HEK293 (cell line): Measurements from ENCODE around the gene ZNF25.

Source experiments
- FEZF1 ChIP-seq: fragments of 450-650 bp; formaldehyde crosslinking; IDR thresholded peaks from 2 replicates; pipeline ENCODE4 v1.5.1; 2016; ENCODE audit warnings: missing biosample characterization, missing genetic modification characterization
- GLI2 ChIP-seq: fragments of 450-650 bp; formaldehyde crosslinking; IDR thresholded peaks from 2 replicates; pipeline ENCODE4; 2017; ENCODE audit warnings: missing biosample characterization, missing genetic modification characterization, low read depth, borderline replicate concordance
- OSR2 ChIP-seq: fragments of 450-650 bp; formaldehyde crosslinking; IDR thresholded peaks from 2 replicates; pipeline ENCODE4 v1.5.1; 2016; ENCODE audit warnings: missing biosample characterization, missing genetic modification characterization
- SCRT2 ChIP-seq: fragments of 450-650 bp; formaldehyde crosslinking; IDR thresholded peaks from 2 replicates; pipeline ENCODE4 v1.5.1; 2016; ENCODE audit warnings: missing biosample characterization, missing genetic modification characterization
- SP2 ChIP-seq: fragments of 450-650 bp; formaldehyde crosslinking; IDR thresholded peaks from 2 replicates; pipeline ENCODE4 v1.5.1; 2016; ENCODE audit warnings: missing biosample characterization, missing genetic modification characterization
- SP3 ChIP-seq: fragments of 450-650 bp; formaldehyde crosslinking; IDR thresholded peaks from 2 replicates; pipeline ENCODE4 v1.5.1; 2016; ENCODE audit warnings: missing biosample characterization, missing genetic modification characterization
- YY2 ChIP-seq: fragments of 450-650 bp; formaldehyde crosslinking; IDR thresholded peaks from 2 replicates; pipeline ENCODE4 v1.5.1; 2016; ENCODE audit warnings: missing biosample characterization, missing genetic modification characterization
- ZBTB17 ChIP-seq: fragments of 450-650 bp; formaldehyde crosslinking; IDR thresholded peaks from 2 replicates; pipeline ENCODE4 v1.5.1; 2016; ENCODE audit warnings: missing biosample characterization, missing genetic modification characterization
- ZBTB48 ChIP-seq: fragments of 450-650 bp; formaldehyde crosslinking; IDR thresholded peaks from 2 replicates; pipeline ENCODE4 v1.5.1; 2016; ENCODE audit warnings: missing biosample characterization, missing genetic modification characterization
- ZBTB8A ChIP-seq: fragments of 450-650 bp; formaldehyde crosslinking; IDR thresholded peaks from 2 replicates; pipeline ENCODE4 v1.5.1; 2016; ENCODE audit warnings: missing biosample characterization, missing genetic modification characterization
- ZFP69B ChIP-seq: fragments of 450-650 bp; formaldehyde crosslinking; IDR thresholded peaks from 2 replicates; pipeline ENCODE4 v1.5.1; 2016; ENCODE audit warnings: missing biosample characterization, missing genetic modification characterization
- ZNF114 ChIP-seq: fragments of 450-650 bp; formaldehyde crosslinking; IDR thresholded peaks from 2 replicates; pipeline ENCODE4 v1.5.0; 2017; ENCODE audit warnings: missing biosample characterization, missing genetic modification characterization
- ZNF174 ChIP-seq: fragments of 450-650 bp; formaldehyde crosslinking; IDR thresholded peaks from 2 replicates; pipeline ENCODE4 v1.5.0; 2017; ENCODE audit warnings: missing biosample characterization, mild to moderate bottlenecking, missing genetic modification characterization
- ZNF211 ChIP-seq: fragments of 450-650 bp; formaldehyde crosslinking; IDR thresholded peaks from 2 replicates; pipeline ENCODE4 v1.5.1; 2016; ENCODE audit warnings: low read depth, missing biosample characterization, missing genetic modification characterization
- ZNF239 ChIP-seq: fragments of 450-650 bp; formaldehyde crosslinking; IDR thresholded peaks from 2 replicates; pipeline ENCODE4 v1.5.1; 2016; ENCODE audit warnings: missing biosample characterization, missing genetic modification characterization
- ZNF302 ChIP-seq: fragments of 450-650 bp; formaldehyde crosslinking; IDR thresholded peaks from 2 replicates; pipeline ENCODE4 v1.5.1; 2016; ENCODE audit warnings: missing biosample characterization, missing genetic modification characterization, low read depth
- ZNF366 ChIP-seq: fragments of 450-650 bp; formaldehyde crosslinking; conservative IDR thresholded peaks from 2 replicates; pipeline ENCODE4 v1.5.1; 2016; ENCODE audit warnings: missing biosample characterization, missing genetic modification characterization
- ZNF510 ChIP-seq: fragments of 450-650 bp; formaldehyde crosslinking; IDR thresholded peaks from 2 replicates; pipeline ENCODE4 v1.5.1; 2018; ENCODE audit warnings: mild to moderate bottlenecking, missing genetic modification characterization, missing biosample characterization; ENCODE audit not compliant: insufficient replicate concordance
- ZNF585B ChIP-seq: fragments of 450-650 bp; formaldehyde crosslinking; IDR thresholded peaks from 2 replicates; pipeline ENCODE4 v1.5.1; 2016; ENCODE audit warnings: missing biosample characterization, missing genetic modification characterization
- ZNF626 ChIP-seq: fragments of 450-650 bp; sonication (Bioruptor Pico); formaldehyde crosslinking; IDR thresholded peaks from 2 replicates; pipeline ENCODE4 v1.5.1; 2018; ENCODE audit warnings: missing biosample characterization, missing genetic modification characterization, inconsistent platforms
- ZNF701 ChIP-seq: fragments of 450-650 bp; formaldehyde crosslinking; IDR thresholded peaks from 2 replicates; pipeline ENCODE4 v1.5.1; 2016; ENCODE audit warnings: missing biosample characterization, missing genetic modification characterization
- ZNF747 ChIP-seq: fragments of 450-650 bp; formaldehyde crosslinking; IDR thresholded peaks from 2 replicates; pipeline ENCODE4 v1.5.1; 2016; ENCODE audit warnings: missing biosample characterization, missing genetic modification characterization
- ZNF76 ChIP-seq: fragments of 450-650 bp; formaldehyde crosslinking; IDR thresholded peaks from 2 replicates; pipeline ENCODE4; 2016; ENCODE audit warnings: low read depth, missing biosample characterization, missing genetic modification characterization, borderline replicate concordance
- ZNF777 ChIP-seq: fragments of 450-650 bp; formaldehyde crosslinking; IDR thresholded peaks from 2 replicates; pipeline ENCODE4 v1.5.1; 2017; ENCODE audit warnings: missing biosample characterization, missing genetic modification characterization, borderline replicate concordance
- ZSCAN23 ChIP-seq: fragments of 450-650 bp; formaldehyde crosslinking; IDR thresholded peaks from 2 replicates; pipeline ENCODE4 v1.5.1; 2016; ENCODE audit warnings: missing biosample characterization, missing genetic modification characterization
- ZXDB ChIP-seq: fragments of 450-650 bp; formaldehyde crosslinking; IDR thresholded peaks from 2 replicates; pipeline ENCODE4 v1.5.1; 2016; ENCODE audit warnings: missing biosample characterization, missing genetic modification characterization
- TF ChIP-seq, protein P1 (sequence below): fragments of 450-650 bp; formaldehyde crosslinking; IDR thresholded peaks from 2 replicates; pipeline ENCODE4 v1.5.1; 2016; ENCODE audit warnings: missing biosample characterization, missing genetic modification characterization
- TF ChIP-seq, protein P2 (sequence below): fragments of 450-650 bp; formaldehyde crosslinking; IDR thresholded peaks from 2 replicates; pipeline ENCODE4 v1.5.1; 2017; ENCODE audit warnings: missing biosample characterization, mild to moderate bottlenecking, missing genetic modification characterization, moderate library complexity
- TF ChIP-seq, protein P3 (sequence below): fragments of 450-650 bp; formaldehyde crosslinking; IDR thresholded peaks from 2 replicates; pipeline ENCODE4 v1.5.1; 2016; ENCODE audit warnings: missing biosample characterization, missing genetic modification characterization
- TF ChIP-seq, protein P4 (sequence below): fragments of 450-650 bp; formaldehyde crosslinking; conservative IDR thresholded peaks from 2 replicates; pipeline ENCODE4 v1.5.1; 2016; ENCODE audit warnings: low read depth, missing biosample characterization, missing genetic modification characterization

Gene ZNF25

DNA sequence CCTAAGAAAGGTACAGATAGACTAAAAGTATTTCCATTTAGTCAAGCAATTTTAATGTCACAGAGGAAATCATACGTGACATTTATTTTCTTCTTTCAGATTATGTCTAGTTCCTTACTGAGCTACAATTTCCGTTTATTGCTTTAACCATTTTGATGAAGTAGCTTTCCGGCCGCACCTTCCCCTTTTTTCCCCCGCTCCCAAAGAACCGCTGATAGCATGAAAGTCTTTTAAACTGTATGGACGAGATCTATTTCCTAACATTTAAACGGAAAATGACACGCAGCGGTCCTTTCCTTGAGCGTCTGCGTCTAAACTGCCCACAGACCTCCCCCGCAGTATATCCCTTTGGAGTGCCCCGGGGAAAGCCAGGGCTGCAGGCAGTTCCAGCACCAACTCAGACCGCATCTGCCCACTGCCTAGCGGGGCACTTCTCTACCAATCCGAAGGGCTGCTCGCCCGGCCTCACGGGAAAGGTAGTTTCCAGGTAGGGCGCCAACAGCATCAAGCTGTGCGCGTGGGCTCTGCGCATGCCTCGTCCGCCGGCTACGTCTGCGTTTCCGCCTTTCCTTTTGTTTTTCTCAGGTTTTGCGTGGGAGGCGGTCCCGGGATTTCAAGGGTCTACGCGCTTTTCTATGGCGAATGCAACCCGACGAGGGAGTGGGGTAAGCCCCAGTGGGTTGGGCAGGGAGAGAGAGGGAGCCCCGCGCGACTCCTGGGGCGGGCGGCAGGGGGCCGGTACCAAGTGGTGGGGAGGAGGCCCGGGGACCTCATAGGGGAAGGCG is 33.9 kb upstream of the ZNF25 start, which contains the start of gene ZNF33A (continued):
- TF ChIP-seq FEZF1 (tag by site-specific recombination) (no peak), YY2 (tag by site-specific recombination) (no peak), ZNF510 (tag by site-specific recombination) (no peak), OSR2 (no peak), SCRT2 (no peak), ZNF174 (no peak), ZNF114 (tag by site-specific recombination) (no peak), ZBTB17 (tag by site-specific recombination) (peak; percentile 50), ZNF239 (tag by site-specific recombination) (no peak), ZNF76 (tag by site-specific recombination) (peak; percentile 81), GLI2 (tag by site-specific recombination) (no peak), ZBTB8A (tag by site-specific recombination) (no peak), ZNF302 (tag by site-specific recombination) (no peak), ZXDB (tag by site-specific recombination) (peak; percentile 62; the same call in 1 of the 2 replicates), ZNF777 (no peak), ZNF626 (tag by site-specific recombination) (no peak), SP2 (tag by site-specific recombination) (no peak), ZNF747 (tag by site-specific recombination) (no peak), SP3 (tag by site-specific recombination) (peak; percentile 64), ZNF211 (no peak), ZFP69B (tag by site-specific recombination) (no peak; the same call in 1 of the 2 replicates), ZSCAN23 (no peak), ZNF701 (tag by site-specific recombination) (no peak), ZNF366 (no peak; the same call in 1 of the 2 replicates), ZNF585B (no peak), ZBTB48 (tag by site-specific recombination) (no peak)
- TF ChIP-seq, protein P1, sequence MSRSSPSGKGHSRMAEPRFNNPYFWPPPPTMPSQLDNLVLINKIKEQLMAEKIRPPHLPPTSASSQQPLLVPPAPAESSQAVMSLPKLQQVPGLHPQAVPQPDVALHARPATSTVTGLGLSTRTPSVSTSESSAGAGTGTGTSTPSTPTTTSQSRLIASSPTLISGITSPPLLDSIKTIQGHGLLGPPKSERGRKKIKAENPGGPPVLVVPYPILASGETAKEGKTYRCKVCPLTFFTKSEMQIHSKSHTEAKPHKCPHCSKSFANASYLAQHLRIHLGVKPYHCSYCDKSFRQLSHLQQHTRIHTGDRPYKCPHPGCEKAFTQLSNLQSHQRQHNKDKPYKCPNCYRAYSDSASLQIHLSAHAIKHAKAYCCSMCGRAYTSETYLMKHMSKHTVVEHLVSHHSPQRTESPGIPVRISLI, result no peak
- TF ChIP-seq, protein P2, sequence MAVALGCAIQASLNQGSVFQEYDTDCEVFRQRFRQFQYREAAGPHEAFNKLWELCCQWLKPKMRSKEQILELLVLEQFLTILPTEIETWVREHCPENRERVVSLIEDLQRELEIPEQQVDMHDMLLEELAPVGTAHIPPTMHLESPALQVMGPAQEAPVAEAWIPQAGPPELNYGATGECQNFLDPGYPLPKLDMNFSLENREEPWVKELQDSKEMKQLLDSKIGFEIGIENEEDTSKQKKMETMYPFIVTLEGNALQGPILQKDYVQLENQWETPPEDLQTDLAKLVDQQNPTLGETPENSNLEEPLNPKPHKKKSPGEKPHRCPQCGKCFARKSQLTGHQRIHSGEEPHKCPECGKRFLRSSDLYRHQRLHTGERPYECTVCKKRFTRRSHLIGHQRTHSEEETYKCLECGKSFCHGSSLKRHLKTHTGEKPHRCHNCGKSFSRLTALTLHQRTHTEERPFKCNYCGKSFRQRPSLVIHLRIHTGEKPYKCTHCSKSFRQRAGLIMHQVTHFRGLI (tag by site-specific recombination), result peak; percentile 78
- TF ChIP-seq, protein P3, sequence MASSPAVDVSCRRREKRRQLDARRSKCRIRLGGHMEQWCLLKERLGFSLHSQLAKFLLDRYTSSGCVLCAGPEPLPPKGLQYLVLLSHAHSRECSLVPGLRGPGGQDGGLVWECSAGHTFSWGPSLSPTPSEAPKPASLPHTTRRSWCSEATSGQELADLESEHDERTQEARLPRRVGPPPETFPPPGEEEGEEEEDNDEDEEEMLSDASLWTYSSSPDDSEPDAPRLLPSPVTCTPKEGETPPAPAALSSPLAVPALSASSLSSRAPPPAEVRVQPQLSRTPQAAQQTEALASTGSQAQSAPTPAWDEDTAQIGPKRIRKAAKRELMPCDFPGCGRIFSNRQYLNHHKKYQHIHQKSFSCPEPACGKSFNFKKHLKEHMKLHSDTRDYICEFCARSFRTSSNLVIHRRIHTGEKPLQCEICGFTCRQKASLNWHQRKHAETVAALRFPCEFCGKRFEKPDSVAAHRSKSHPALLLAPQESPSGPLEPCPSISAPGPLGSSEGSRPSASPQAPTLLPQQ (tag by site-specific recombination), result no peak
- TF ChIP-seq, protein P4, sequence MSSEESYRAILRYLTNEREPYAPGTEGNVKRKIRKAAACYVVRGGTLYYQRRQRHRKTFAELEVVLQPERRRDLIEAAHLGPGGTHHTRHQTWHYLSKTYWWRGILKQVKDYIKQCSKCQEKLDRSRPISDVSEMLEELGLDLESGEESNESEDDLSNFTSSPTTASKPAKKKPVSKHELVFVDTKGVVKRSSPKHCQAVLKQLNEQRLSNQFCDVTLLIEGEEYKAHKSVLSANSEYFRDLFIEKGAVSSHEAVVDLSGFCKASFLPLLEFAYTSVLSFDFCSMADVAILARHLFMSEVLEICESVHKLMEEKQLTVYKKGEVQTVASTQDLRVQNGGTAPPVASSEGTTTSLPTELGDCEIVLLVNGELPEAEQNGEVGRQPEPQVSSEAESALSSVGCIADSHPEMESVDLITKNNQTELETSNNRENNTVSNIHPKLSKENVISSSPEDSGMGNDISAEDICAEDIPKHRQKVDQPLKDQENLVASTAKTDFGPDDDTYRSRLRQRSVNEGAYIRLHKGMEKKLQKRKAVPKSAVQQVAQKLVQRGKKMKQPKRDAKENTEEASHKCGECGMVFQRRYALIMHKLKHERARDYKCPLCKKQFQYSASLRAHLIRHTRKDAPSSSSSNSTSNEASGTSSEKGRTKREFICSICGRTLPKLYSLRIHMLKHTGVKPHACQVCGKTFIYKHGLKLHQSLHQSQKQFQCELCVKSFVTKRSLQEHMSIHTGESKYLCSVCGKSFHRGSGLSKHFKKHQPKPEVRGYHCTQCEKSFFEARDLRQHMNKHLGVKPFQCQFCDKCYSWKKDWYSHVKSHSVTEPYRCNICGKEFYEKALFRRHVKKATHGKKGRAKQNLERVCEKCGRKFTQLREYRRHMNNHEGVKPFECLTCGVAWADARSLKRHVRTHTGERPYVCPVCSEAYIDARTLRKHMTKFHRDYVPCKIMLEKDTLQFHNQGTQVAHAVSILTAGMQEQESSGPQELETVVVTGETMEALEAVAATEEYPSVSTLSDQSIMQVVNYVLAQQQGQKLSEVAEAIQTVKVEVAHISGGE (tag by site-specific recombination), result peak; percentile 71
